Spleen (tissue), 11 donors: ENCODE data around the gene SH3RF3. TPM values are rescaled to one million over a fixed set of nuclear protein-coding genes. Genes with fewer than 3 reads are reported as not detected.

Source experiments
- DNase-seq: peaks from one replicate; pipeline ENCODE4 v3.0.0-alpha.2; 2020
- H3K27ac ChIP-seq, 8 donors: fragments of 200-600 bp; sonication (generic) in 7 of 8; 1 replicate in 4 of 8; 2 replicates in 4 of 8; pipeline versions ENCODE4 v1.5.0 to v1.8.0; 2016 to 2021; ENCODE audit warnings: inconsistent platforms in 4 of 8, mild to moderate bottlenecking in 4 of 8, moderate library complexity in 1 of 8
- H3K27me3 ChIP-seq, 7 donors: fragments of 200-600 bp; sonication (generic) in 6 of 7; replicated peaks in 1 of 7; 1 replicate in 4 of 7; 2 replicates in 3 of 7; pipeline versions ENCODE4 v1.5.0 to v1.8.0; 2016 to 2021; ENCODE audit warnings: inconsistent platforms in 3 of 7, mild to moderate bottlenecking in 1 of 7
- H3K36me3 ChIP-seq, 6 donors: fragments of 200-600 bp; sonication (generic) in 5 of 6; 1 replicate in 4 of 6; 2 replicates in 2 of 6; pipeline versions ENCODE4 v1.5.0 to v1.8.0; 2016 to 2021; ENCODE audit warnings: inconsistent platforms in 2 of 6
- H3K4me1 ChIP-seq, 6 donors: fragments of 200-600 bp; sonication (generic) in 5 of 6; 1 replicate in 3 of 6; 2 replicates in 3 of 6; pipeline versions ENCODE4 v1.5.0 to v1.8.0; 2016 to 2021; ENCODE audit warnings: inconsistent platforms in 3 of 6
- H3K4me3 ChIP-seq, 8 donors: fragments of 200-600 bp; sonication (generic) in 7 of 8; 1 replicate in 4 of 8; 2 replicates in 4 of 8; pipeline versions ENCODE4 v1.5.0 to v1.8.0; 2016 to 2021; ENCODE audit warnings: inconsistent platforms in 4 of 8, mild to moderate bottlenecking in 4 of 8, moderate library complexity in 2 of 8
- H3K9me3 ChIP-seq, 8 donors: fragments of 200-600 bp; sonication (generic) in 7 of 8; 1 replicate in 4 of 8; 2 replicates in 4 of 8; pipeline versions ENCODE4 v1.5.0 to v1.8.0; 2016 to 2021; ENCODE audit warnings: inconsistent platforms in 4 of 8
- CTCF ChIP-seq, 11 experiments: fragments of 200-600 bp in 7 of 11; fragments of 450-650 bp in 4 of 11; sonication (generic) in 4 of 11; IDR thresholded peaks in 8 of 11; conservative IDR thresholded peaks in 3 of 11; 1 replicate in 7 of 11; 2 replicates in 4 of 11; pipeline versions ENCODE4 v1.4.0 to v1.8.0; 2016 to 2021; ENCODE audit warnings: antibody characterized with exemption in 11 of 11, inconsistent platforms in 4 of 11, mild to moderate bottlenecking in 1 of 11
- POLR2A ChIP-seq, 3 donors: fragments of 450-650 bp; IDR thresholded peaks; one replicate each; pipeline ENCODE4 v1.5.1; 2017; ENCODE audit warnings: antibody characterized with exemption in 3 of 3, mild to moderate bottlenecking in 1 of 3
- POLR2AphosphoS5 ChIP-seq, 3 donors: sonication (generic); formaldehyde crosslinking; IDR thresholded peaks; one replicate each; pipeline ENCODE4 v1.5.1; 2017; ENCODE audit warnings: antibody characterized with exemption in 3 of 3
- WGBS, 5 donors: extraction: QIAGEN DNeasy Blood & Tissue Kit in 3 of 5; methylation state at CpG; one replicate each; pipeline versions ENCODE4 v1.1.5 to v1.1.7; 2013 to 2018; 5-methylcytosine and 5-hydroxymethylcytosine counted together
- intact Hi-C: fragments of 100-400 bp; cut with DNase I; formaldehyde crosslinking; loops from one replicate; pipeline ENCODE4 v1.15.0; 2023; ENCODE audit warnings: low total_unique reads
- polyA plus RNA-seq, 3 donors: library from polyadenylated mRNA; stranded (reverse); fragments of 200-250 nt; gene quantifications; one replicate each; pipeline ENCODE4 v1.2.1, GENCODE V29; 2013
- total RNA-seq, 7 donors: library from RNA; depleted of rRNA in 3 of 7; stranded (reverse); fragments of >200 nt in 3 of 7; fragmentation: NEBNext Ultra II Directional in 4 of 7; extraction: Animal tissue kit (Norgen Biotek cat#: 25700) in 4 of 7; gene quantifications; one replicate each; pipeline versions ENCODE4 v1.1.0 to v1.2.1, GENCODE V29; 2016 to 2021
- donor health status: healthy with polysubstance abuse.
- donor health status: DM: no; HTN: no; CAD: no; lungs with moderate emphysema.
- donor health status: DM: no; HTN: no; CAD: no.
- donor health status: Bipolar disorder and iron deficiency.
- donor health status: healthy.
- donor health status: DM: no; HTN: no; CAD: no.
- donor health status: DM: yes; HTN: yes; CAD: no.

Gene SH3RF3
- total and polyA plus RNA-seq, 10 donors, result 1.3 to 7.6 (median 4.7) TPM

GRCh38 chr2:109342930-109343329 lies 213.9 kb downstream of the SH3RF3 start:
- H3K36me3 ChIP-seq, result no peaks in the 10 kb centered on the region
- TF ChIP-seq POLR2A (IDR thresholded peaks at IDR 0.05), result no peak
- TF ChIP-seq CTCF (IDR thresholded peaks at IDR 0.05 in 8 of 11, conservative IDR thresholded peaks at IDR 0.05 in 3 of 11), result no peak
- no peak for TF ChIP-seq POLR2AphosphoS5 (IDR thresholded peaks at IDR 0.05)
- intact Hi-C loops, result no loop called here
- peaks cover 0 to 6% (median under 1%) of the 10 kb centered on the region in 6 donors for H3K4me1 ChIP-seq
- H3K9me3 ChIP-seq, result no peaks in the 10 kb centered on the region
- no peak for DNase-seq
- no peaks in the 10 kb centered on the region for H3K27me3 ChIP-seq
- no peak overlapping the region for H3K27ac ChIP-seq
- H3K4me3 ChIP-seq, result no peak overlapping the region
- WGBS, 5 donors, result 91 to 95% (median 94%) methylated on average over 6 of the region's 6 CpGs

- H3K4me1 ChIP-seq, result peaks cover under 1 to 11% (median 5%) of the 10 kb centered on the region in 6 donors
- no peak overlapping the region for H3K27ac ChIP-seq
- H3K4me3 ChIP-seq, result no peak overlapping the region
- H3K36me3 ChIP-seq, result no peaks in the 10 kb centered on the region
- H3K9me3 ChIP-seq, result no peaks in the 10 kb centered on the region
- no peak for TF ChIP-seq POLR2A (IDR thresholded peaks at IDR 0.05)
- no peak for TF ChIP-seq POLR2AphosphoS5 (IDR thresholded peaks at IDR 0.05)
- no peak for TF ChIP-seq CTCF (IDR thresholded peaks at IDR 0.05 in 8 of 11, conservative IDR thresholded peaks at IDR 0.05 in 3 of 11)
- DNase-seq, result no peak
- no peaks in the 10 kb centered on the region for H3K27me3 ChIP-seq
- WGBS, 5 donors, result 85 to 98% (median 90%) methylated on average over 5 of the region's 5 CpGs
- intact Hi-C loops, result no loop called here
Observed at GRCh38 chr2:109343460-109343859, 214.5 kb downstream of the SH3RF3 start.

- Histone ChIP-seq H3K27me3 (no peaks in the 10 kb centered on the region), H3K9me3 (no peaks in the 10 kb centered on the region), H3K4me1 (peaks cover 7 to 20% (median 13%) of the 10 kb centered on the region in 6 donors), H3K27ac (no peak overlapping the region), H3K4me3 (no peak overlapping the region), H3K36me3 (no peaks in the 10 kb centered on the region)
- 87 to 96% (median 91%) methylated on average over 9 of the region's 9 CpGs for WGBS, 5 donors
- no peak for DNase-seq
- intact Hi-C loops, result no loop called here
- TF ChIP-seq CTCF (IDR thresholded peaks at IDR 0.05 in 8 of 11, conservative IDR thresholded peaks at IDR 0.05 in 3 of 11), result no peak
- TF ChIP-seq POLR2AphosphoS5 (IDR thresholded peaks at IDR 0.05), result no peak
- no peak for TF ChIP-seq POLR2A (IDR thresholded peaks at IDR 0.05)
Observed at GRCh38 chr2:109344270-109344805, 215.3 kb downstream of the SH3RF3 start.

- Histone ChIP-seq H3K4me3 (no peak overlapping the region), H3K36me3 (no peaks in the 10 kb centered on the region), H3K9me3 (no peaks in the 10 kb centered on the region), H3K27ac (no peak overlapping the region), H3K4me1 (peaks cover 12 to 28% (median 20%) of the 10 kb centered on the region in 6 donors), H3K27me3 (no peaks in the 10 kb centered on the region)
- DNase-seq, result no peak
- intact Hi-C loops, result no loop called here
- TF ChIP-seq CTCF (IDR thresholded peaks at IDR 0.05 in 8 of 11, conservative IDR thresholded peaks at IDR 0.05 in 3 of 11) (no peak), POLR2AphosphoS5 (IDR thresholded peaks at IDR 0.05) (no peak), POLR2A (IDR thresholded peaks at IDR 0.05) (no peak)
- 84 to 95% (median 92%) methylated on average over 10 of the region's 10 CpGs for WGBS, 5 donors
Observed at GRCh38 chr2:109345091-109345490, 216.1 kb downstream of the SH3RF3 start.
